ENCODE results near the gene TMCO4.

Gene TMCO4

GRCh38 chr1:19682257-19682656, 117.5 kb downstream of the TMCO4 start:
- no peak for DNase-seq

GRCh38 chr1:19680644-19681043, 119.1 kb downstream of the TMCO4 start:
- no peak for DNase-seq

- DNase-seq, result no peak
These were observed 120.0 kb downstream of the TMCO4 start for GRCh38 chr1:19679691-19680090.

- DNase-seq, result no peak
These were observed 120.7 kb downstream of the TMCO4 start for GRCh38 chr1:19678931-19679453.

GRCh38 chr1:19678493-19678892, 121.2 kb downstream of the TMCO4 start:
- DNase-seq, result no peak

GRCh38 chr1:19676438-19676922, 123.2 kb downstream of the TMCO4 start:
- DNase-seq, result peak in 1 of 2 donors; percentile 24

GRCh38 chr1:19675797-19676196, 123.9 kb downstream of the TMCO4 start:
- no peak for DNase-seq

GRCh38 chr1:19672237-19672636, 127.5 kb downstream of the TMCO4 start:
- no peak for DNase-seq

GRCh38 chr1:19670787-19671186, 128.9 kb downstream of the TMCO4 start:
- DNase-seq, result no peak

GRCh38 chr1:19668888-19669287, 130.8 kb downstream of the TMCO4 start:
- DNase-seq, result no peak

- no peak for DNase-seq
These were observed 133.9 kb downstream of the TMCO4 start for GRCh38 chr1:19665496-19666465.

GRCh38 chr1:19665186-19665495, 134.6 kb downstream of the TMCO4 start:
- DNase-seq, result no peak

GRCh38 chr1:19664453-19665185, 135.1 kb downstream of the TMCO4 start, which contains the start of gene HTR6:
HTR6 (plus strand) TSS chr1:19664875; CDS start chr1:19665754, 879 bp downstream.
- no peak for DNase-seq

- DNase-seq, result no peak
These were observed 137.4 kb downstream of the TMCO4 start for GRCh38 chr1:19662313-19662712.

GRCh38 chr1:19661721-19662228, 137.9 kb downstream of the TMCO4 start:
- peak in 1 of 2 donors; percentile 71 for DNase-seq

- no peak for DNase-seq
These were observed 141.5 kb downstream of the TMCO4 start for GRCh38 chr1:19658186-19658585.

GRCh38 chr1:19657511-19657910, 142.2 kb downstream of the TMCO4 start:
- DNase-seq, result no peak

- DNase-seq, result no peak
These were observed 142.8 kb downstream of the TMCO4 start for GRCh38 chr1:19656780-19657466.

- DNase-seq, result no peak
These were observed 143.5 kb downstream of the TMCO4 start for GRCh38 chr1:19656134-19656779.

GRCh38 chr1:19655718-19656080, 144.0 kb downstream of the TMCO4 start:
- no peak for DNase-seq

GRCh38 chr1:19654886-19655717, 144.6 kb downstream of the TMCO4 start:
- no peak for DNase-seq

Measured in inflammatory macrophage treated with lipopolysaccharide for 1 hour (primary cell).